Natural killer cell (primary cell): Measurements from ENCODE around the gene RXFP4. TPM values are rescaled to one million over a fixed set of nuclear protein-coding genes. Genes with fewer than 3 reads are reported as not detected.

Source experiments
- ATAC-seq, 3 donors: fragments of 150-1000 bp in 2 of 3; fragments of 200-7000 bp in 1 of 3; cut with Tn5 transposase; 1 replicate in 1 of 3; 2 replicates in 2 of 3; pipeline ENCODE4 v1.10.0; 2021; ENCODE audit warnings: mild to moderate bottlenecking in 2 of 3, moderate library complexity in 2 of 3
- DNase-seq, 2 donors: peaks; one replicate each; pipeline versions ENCODE4 v3.0.0 to v3.0.0-alpha.2; 2013 to 2021; ENCODE audit warnings: mixed read lengths in 1 of 2
- H3K27ac ChIP-seq: one replicate; pipeline ENCODE4 v1.5.1; 2013; ENCODE audit warnings: mild to moderate bottlenecking, low read length
- H3K27me3 ChIP-seq: one replicate; pipeline ENCODE4 v1.6.1; 2013; ENCODE audit warnings: low read length; ENCODE audit not compliant: control insufficient read depth, insufficient read depth
- H3K36me3 ChIP-seq: one replicate; pipeline ENCODE4 v1.6.1; 2013; ENCODE audit warnings: low read length; ENCODE audit not compliant: control insufficient read depth, insufficient read depth
- H3K4me1 ChIP-seq: one replicate; pipeline ENCODE4 v1.6.1; 2013; ENCODE audit warnings: low read length; ENCODE audit not compliant: control insufficient read depth, insufficient read depth
- H3K4me3 ChIP-seq: one replicate; pipeline ENCODE4 v1.5.1; 2013; ENCODE audit warnings: low read length
- H3K9me3 ChIP-seq: one replicate; pipeline ENCODE4 v1.6.1; 2013; ENCODE audit warnings: low read length; ENCODE audit not compliant: control insufficient read depth, insufficient read depth
- H3K27ac Mint-ChIP-seq, 2 donors: one replicate each; pipeline ENCODE4 v1.8.0; 2022; ENCODE audit warnings: mild to moderate bottlenecking in 2 of 2, mixed read lengths in 2 of 2, moderate library complexity in 1 of 2
- H3K27me3 Mint-ChIP-seq, 2 donors: one replicate each; pipeline ENCODE4 v1.8.0; 2022; ENCODE audit warnings: low read depth in 2 of 2, mixed read lengths in 2 of 2
- H3K36me3 Mint-ChIP-seq: one replicate; pipeline ENCODE4 v1.8.0; 2022; ENCODE audit warnings: mixed read lengths
- H3K4me1 Mint-ChIP-seq, 2 donors: one replicate each; pipeline ENCODE4 v1.8.0; 2022; ENCODE audit warnings: mixed read lengths in 2 of 2
- H3K4me3 Mint-ChIP-seq: one replicate; pipeline ENCODE4 v1.8.0; 2022; ENCODE audit warnings: mild to moderate bottlenecking, moderate library complexity, mixed read lengths
- H3K9me3 Mint-ChIP-seq, 2 donors: one replicate each; pipeline ENCODE4 v1.8.0; 2022; ENCODE audit warnings: mixed read lengths in 2 of 2
- CTCF ChIP-seq: fragments of 200-600 bp; IDR thresholded peaks from one replicate; pipeline ENCODE4 v1.8.0; 2022; ENCODE audit warnings: antibody characterized with exemption
- WGBS: methylation state at CpG from one replicate; pipeline ENCODE4 v1.1.7; 2013; ENCODE audit warnings: missing lambda C conversion rate; ENCODE audit not compliant: insufficient coverage; 5-methylcytosine and 5-hydroxymethylcytosine counted together
- intact Hi-C: fragments of 100-400 bp; cut with micrococcal nuclease; formaldehyde crosslinking; loops from one replicate; pipeline ENCODE4 v1.14.2; 2022
- total RNA-seq, 4 donors: library from RNA; stranded (reverse); fragments of 120-200 nt in 1 of 4; gene quantifications; one replicate each; pipeline versions ENCODE4 v1.2.3 to v1.2.4, GENCODE V29; 2013 to 2022

RXFP4 gene
- total RNA-seq, 3 donors from 2014 or later (not counting 1 experiment from before 2014, with no cell fraction given), result not detected

DNA sequence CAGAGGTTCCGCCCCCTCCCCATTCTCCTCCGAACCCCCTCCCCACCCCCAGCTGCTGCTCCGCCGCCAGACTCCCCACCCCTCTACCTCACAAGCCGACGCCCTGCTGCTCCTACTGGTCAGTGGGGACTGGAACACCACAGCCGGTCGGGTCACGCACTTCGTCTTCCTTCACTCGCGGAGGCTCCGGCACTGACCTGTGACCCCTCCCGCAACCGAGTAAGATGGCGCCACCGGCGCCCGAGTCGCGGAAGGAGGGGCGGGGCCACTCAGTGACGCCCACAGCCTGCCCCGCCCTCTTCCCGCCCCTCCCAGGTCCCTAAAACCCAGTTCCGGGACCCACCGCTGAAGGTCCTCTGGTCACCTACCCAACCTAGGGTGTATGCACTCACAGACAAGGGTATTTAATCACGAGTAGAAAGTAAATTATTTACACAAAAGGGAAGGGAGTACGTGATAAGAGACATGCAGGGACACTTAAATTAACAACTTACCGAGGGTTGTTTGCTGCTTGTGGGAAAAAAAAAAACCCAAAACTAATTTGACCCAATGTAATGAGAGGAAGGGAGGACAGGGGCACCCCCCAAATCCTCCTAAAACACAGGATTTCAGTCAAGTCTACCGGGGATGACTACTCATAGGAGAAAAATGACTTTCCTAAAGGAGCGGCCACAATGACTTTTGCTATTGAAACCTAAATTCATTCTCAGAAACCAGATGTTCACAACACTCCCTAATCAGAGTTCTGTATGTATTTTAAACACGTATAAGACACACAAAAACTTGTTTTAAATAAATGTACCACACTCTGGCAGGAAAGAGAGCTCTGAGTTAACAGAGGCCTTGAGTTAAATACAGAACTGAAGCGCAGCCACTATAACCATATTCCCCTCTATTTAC lies 30.0 kb upstream of the RXFP4 start, which contains the start of gene RIT1:
RIT1 (minus strand) TSS at position 194 of the 900 bp plus-strand sequence. CDS start 588 bp downstream, outside the sequence.
- H3K36me3 Mint-ChIP-seq, result peaks cover 15% of the 10 kb centered on the region
- H3K27ac ChIP-seq, result peak within 1 kb of the TSS; percentile 71
- no peaks in the 10 kb centered on the region for H3K27me3 ChIP-seq
- ATAC-seq (peak; percentile 97 to 99 (median 98)), DNase-seq (peak; percentile 82 to 93)
- H3K4me1 Mint-ChIP-seq, result peaks cover 21 to 25% of the 10 kb centered on the region in 2 donors
- H3K9me3 ChIP-seq, result no peaks in the 10 kb centered on the region
- H3K27ac Mint-ChIP-seq, result peak within 1 kb of the TSS; percentile 95 to 99
- H3K4me3 ChIP-seq, result peak within 1 kb of the TSS; percentile 71
- H3K27me3 Mint-ChIP-seq, result no peaks in the 10 kb centered on the region
- intact Hi-C loops, result loop anchor here (1.0 to 5.0 kb wide), 2 partner anchors 23 to 66 kb away; partner anchors contain the start of genes ARHGEF2 and KHDC4
- H3K4me3 Mint-ChIP-seq, result peak within 1 kb of the TSS; percentile 99
- H3K9me3 Mint-ChIP-seq, result no peaks in the 10 kb centered on the region
- no peak for TF ChIP-seq CTCF
- peaks cover 11% of the 10 kb centered on the region for H3K4me1 ChIP-seq
- peaks cover 51% of the 10 kb centered on the region for H3K36me3 ChIP-seq
- WGBS, result 8% methylated on average over 28 of the region's 34 CpGs

DNA sequence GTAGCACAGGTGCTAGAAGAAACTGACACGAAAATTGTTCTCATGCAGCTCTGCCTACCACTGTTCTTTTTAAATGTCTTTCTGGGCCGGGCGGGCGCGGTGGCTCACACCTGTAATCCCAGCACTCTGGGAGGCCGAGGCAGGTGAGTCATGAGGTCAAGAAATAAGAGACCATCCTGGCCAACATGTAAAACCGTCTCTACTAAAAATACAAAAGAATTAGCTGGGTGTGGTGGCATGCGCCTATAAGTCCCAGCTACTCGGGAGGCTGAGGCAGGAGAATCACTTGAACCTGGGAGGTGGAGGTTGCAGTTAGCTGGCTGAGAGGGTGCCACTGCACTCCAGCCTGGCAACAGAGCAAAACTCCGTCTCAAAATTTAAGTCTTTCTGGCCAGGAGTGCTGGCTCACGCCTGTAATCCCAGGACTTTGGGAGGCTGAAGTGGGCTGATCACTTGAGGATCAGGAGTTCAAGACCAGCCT lies 29.3 kb upstream of the RXFP4 start:
- H3K36me3 ChIP-seq, result peaks cover 54% of the 10 kb centered on the region
- H3K27me3 ChIP-seq, result no peaks in the 10 kb centered on the region
- peaks cover 11% of the 10 kb centered on the region for H3K4me1 ChIP-seq
- H3K4me3 ChIP-seq, result no peak overlapping the region
- H3K27ac ChIP-seq, result peak overlapping the region; percentile 71
- H3K36me3 Mint-ChIP-seq, result peaks cover 22% of the 10 kb centered on the region
- no peak for TF ChIP-seq CTCF
- no peaks in the 10 kb centered on the region for H3K9me3 ChIP-seq
- H3K4me1 Mint-ChIP-seq, result peaks cover 21 to 25% of the 10 kb centered on the region in 2 donors
- 89% methylated on average over 11 of the region's 11 CpGs for WGBS
- no peaks in the 10 kb centered on the region for H3K9me3 Mint-ChIP-seq
- no peak for ATAC-seq
- no peak for DNase-seq
- H3K27ac Mint-ChIP-seq, result peak overlapping the region; percentile 95 to 99
- intact Hi-C loops, result loop anchor here (5.0 kb wide), 1 partner anchor 65 kb away; the partner anchor contains the start of gene ARHGEF2
- H3K4me3 Mint-ChIP-seq, result peak overlapping the region; percentile 31
- no peaks in the 10 kb centered on the region for H3K27me3 Mint-ChIP-seq

DNA sequence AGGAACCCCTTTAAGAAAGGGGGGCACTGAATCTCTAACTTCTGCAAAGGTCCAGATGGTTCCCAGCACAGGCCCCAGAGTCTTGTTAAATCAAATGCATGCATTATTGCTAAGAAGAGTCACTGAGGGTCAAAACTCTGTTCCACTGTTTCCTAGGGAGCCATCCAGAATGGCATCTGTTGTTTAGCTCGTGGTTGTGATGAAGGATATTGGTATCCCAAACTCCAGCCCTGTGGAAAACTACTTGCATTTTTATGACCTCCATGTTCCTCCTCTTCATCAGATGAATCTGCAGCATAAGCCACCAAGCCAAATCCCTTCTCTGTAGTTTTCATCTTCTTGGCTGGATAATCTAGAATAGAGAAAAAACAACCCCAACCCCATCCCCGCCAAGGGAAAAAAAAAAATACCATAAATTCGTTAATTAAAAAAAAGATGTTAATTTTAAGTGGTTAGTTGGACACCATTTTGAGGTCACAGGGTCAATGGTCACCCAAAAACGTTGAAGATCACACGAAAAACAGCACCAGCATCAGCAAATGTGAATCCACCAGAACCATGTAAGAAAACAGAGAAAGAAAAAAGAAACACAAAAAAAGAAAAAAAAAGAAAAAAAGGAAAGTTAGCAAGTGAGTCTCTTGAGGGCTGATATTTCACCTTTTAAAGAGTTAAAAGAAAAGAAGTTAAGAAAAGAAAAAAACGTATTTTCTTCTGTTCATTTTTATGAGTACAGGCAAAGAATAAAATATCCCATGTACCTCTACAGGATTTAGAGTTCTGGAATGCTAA lies 27.3 kb upstream of the RXFP4 start:
- no peak for DNase-seq
- Mint-ChIP-seq H3K4me3 (no peak overlapping the region), H3K27ac (no peak overlapping the region), H3K9me3 (no peaks in the 10 kb centered on the region), H3K36me3 (peaks cover 25% of the 10 kb centered on the region), H3K4me1 (peaks cover 21 to 25% of the 10 kb centered on the region in 2 donors), H3K27me3 (no peaks in the 10 kb centered on the region)
- no peak for TF ChIP-seq CTCF
- intact Hi-C loops, result loop anchor here (5.0 kb wide), 1 partner anchor 63 kb away; the partner anchor contains the start of gene ARHGEF2
- Histone ChIP-seq H3K4me1 (peaks cover 11% of the 10 kb centered on the region), H3K27ac (no peak overlapping the region), H3K27me3 (no peaks in the 10 kb centered on the region), H3K4me3 (no peak overlapping the region), H3K9me3 (no peaks in the 10 kb centered on the region), H3K36me3 (peaks cover 65% of the 10 kb centered on the region)
- no peak for ATAC-seq
- 94% methylated on average over 3 of the region's 6 CpGs for WGBS
